SKM-1 (cell line): ENCODE measurements around the gene HACD2.

Experiments
- DNase-seq: peaks from one replicate; lab custom pipeline; 2025; ENCODE audit not compliant: unreplicated experiment; lab: John Stamatoyannopoulos, UW

HACD2 gene

GRCh38 chr3:123449102-123449996 lies 135.5 kb downstream of the HACD2 start:
- DNase-seq: no peak

- DNase-seq: no peak
These were observed 136.2 kb downstream of the HACD2 start, which contains the start of gene ADCY5 for GRCh38 chr3:123448536-123449101. Gene ADCY5, minus strand, starts transcription at chr3:123449090. Its CDS starts 545 bp downstream, at chr3:123448545.

GRCh38 chr3:123447749-123448517 lies 136.9 kb downstream of the HACD2 start:
- DNase-seq: no peak

- no peak for DNase-seq
These were observed 137.5 kb downstream of the HACD2 start for GRCh38 chr3:123447416-123447748.

- no peak for DNase-seq
These were observed 138.2 kb downstream of the HACD2 start for GRCh38 chr3:123446610-123447109.

GRCh38 chr3:123446210-123446609 lies 138.6 kb downstream of the HACD2 start:
- no peak for DNase-seq

- DNase-seq: no peak
These were observed 139.2 kb downstream of the HACD2 start for GRCh38 chr3:123445702-123446101.

GRCh38 chr3:123444744-123445143 lies 140.1 kb downstream of the HACD2 start:
- no peak for DNase-seq

- DNase-seq: no peak
These were observed 140.8 kb downstream of the HACD2 start for GRCh38 chr3:123444023-123444422.

GRCh38 chr3:123442908-123443307 lies 141.9 kb downstream of the HACD2 start:
- no peak for DNase-seq

- no peak for DNase-seq
These were observed 142.7 kb downstream of the HACD2 start for GRCh38 chr3:123442125-123442524.
